ENCODE results near the gene TGFBR2.
"Not testable (repeated sequence)": the region's sequence is repeated elsewhere in the genome, so short reads cannot be mapped to it uniquely, and the experiment has no call there.

The TGFBR2 gene

DNA sequence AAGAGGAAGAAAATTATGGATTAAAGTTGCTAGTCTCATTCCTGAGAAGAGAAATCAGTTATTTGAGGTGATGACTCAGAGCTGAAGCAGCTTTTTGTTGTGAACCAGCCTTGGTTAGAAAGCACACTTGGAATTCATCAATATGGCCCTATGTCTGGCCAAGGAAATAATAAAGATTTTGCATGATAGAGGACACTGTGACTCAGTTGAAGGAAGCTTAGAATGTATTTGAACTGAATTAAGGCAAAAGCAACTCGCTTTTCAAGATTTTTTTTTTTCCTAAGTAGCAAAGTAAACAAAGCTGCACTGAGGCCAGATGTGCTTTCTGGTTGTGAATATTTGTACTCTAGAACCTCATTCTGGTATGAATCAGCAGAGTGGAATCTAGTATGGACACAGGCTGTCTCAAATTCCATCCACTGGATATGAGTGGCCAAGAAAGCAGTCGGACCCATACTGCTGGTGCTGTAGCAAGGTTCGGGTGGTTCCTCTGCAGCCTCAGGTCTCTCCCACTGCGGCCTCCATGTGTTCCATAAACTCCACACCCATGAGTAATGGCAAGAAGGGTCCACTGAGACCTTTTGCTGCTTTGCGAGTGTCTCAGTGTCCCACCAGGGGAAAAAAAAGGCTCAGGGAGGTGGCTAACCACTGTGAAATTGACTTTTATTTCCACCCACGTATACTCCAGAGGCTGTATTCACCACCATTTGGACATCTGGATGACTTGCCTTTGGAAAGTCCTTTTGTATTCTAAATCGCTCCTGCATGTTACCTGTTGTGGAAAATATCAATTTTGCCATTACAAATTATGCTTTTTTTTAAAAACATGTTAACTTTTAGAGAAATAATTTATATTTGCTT, 53.1 kb downstream of the TGFBR2 start:
- DNase-seq = no peak

- DNase-seq = no peak
These were observed 53.7 kb downstream of the TGFBR2 start for GRCh38 chr3:30660136-30660535.

DNA sequence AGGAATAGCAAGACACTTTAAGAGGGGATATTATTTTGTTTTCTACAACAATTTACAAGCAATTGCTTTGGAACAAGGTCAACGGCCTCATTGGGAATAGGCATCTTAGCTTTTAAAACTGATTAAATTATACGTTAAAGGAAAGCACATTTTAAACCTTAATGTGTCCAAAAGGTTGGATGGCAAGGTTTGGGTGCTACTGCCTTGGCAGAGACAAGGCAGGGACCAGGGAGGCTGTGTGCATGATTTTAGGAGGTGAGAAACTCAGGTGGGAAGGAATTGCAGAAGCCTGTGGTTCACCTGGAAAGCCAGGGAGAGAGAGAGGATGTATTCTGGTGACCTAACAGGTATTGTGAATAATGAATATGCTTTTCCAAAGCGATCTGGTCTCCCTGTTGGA, 54.3 kb downstream of the TGFBR2 start:
- DNase-seq = no peak

GRCh38 chr3:30661098-30661873, 54.9 kb downstream of the TGFBR2 start:
- DNase-seq = no peak

- DNase-seq = no peak
These were observed 56.4 kb downstream of the TGFBR2 start for GRCh38 chr3:30662836-30663235.

- DNase-seq = no peak
These were observed 57.3 kb downstream of the TGFBR2 start for GRCh38 chr3:30663533-30664241.

DNA sequence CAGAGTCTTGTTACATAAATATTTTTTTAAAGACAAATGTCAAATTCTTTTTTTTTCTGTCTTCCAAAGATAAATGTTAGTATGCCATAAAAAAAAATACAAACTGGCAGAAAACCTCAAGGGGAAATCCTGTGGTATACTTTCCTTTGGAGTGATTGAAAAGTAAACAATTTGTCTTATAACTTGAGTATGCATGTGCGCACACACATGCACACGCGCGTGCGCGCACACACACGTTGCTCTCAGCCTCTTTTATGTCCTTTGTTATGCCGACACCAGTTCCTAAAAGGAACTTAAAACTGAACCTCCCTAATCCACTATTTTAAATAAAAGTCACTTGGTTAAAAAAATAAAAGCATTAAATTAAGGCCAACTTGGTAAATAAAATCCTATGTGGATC, 58.1 kb downstream of the TGFBR2 start:
- DNase-seq = no peak

DNA sequence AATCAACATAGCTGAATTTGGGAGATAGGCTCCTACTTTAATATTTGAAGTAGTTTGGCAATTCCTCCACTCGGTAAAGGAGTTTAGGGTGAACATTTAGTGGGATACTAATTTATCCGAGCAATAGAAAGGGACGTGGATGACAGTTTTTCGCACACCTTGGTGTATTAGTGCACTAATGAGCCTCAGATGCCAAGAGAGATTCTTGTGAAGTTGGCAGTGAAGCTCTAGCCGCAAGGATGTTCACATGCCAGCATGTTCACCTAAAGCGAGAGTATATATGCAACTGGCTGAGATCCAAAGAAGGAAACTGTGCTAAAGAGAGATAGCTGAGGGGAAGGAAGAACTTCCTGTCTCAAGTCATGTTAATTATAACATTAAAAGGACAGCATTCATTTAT, 58.5 kb downstream of the TGFBR2 start:
- DNase-seq = no peak

DNA sequence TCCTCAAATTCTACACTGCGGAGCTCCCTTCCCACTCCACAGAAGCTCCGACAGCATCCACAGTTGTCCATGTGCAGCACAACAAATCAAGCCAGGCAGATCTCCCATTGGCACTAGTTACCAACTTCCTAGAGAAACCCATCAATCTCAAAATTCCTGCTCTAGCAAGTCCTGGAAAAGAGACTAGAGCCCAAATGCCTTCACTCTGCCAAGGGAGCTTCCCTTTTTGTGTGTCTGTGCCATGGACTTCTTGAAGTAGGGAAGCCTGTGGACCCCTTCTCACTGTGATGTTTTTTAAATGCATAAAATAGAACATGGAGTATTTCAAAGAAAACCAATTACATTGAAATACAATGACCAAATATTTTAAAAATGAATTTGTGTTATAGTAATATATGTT, 59.1 kb downstream of the TGFBR2 start:
- DNase-seq = no peak

GRCh38 chr3:30666572-30667279, 60.3 kb downstream of the TGFBR2 start:
- no peak for DNase-seq

DNA sequence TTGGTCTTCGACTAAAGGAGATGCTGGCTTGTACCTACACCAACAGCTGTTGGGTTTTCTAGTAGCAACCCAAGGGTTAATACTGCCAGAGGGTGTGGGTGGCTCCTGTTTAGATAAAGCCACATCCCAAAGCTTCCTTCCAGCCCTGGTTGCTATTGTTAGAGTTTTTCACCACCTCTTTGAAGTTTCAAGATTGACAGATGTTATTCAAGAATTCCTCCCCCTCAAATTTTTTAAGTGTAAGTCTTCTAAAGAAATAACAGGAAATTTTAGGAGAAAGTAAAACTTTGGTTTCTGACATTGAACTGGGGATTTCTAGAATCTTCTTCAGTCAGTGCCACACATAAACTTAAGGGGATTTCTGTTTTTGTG, 60.9 kb downstream of the TGFBR2 start:
- DNase-seq = no peak

GRCh38 chr3:30668051-30668609, 61.7 kb downstream of the TGFBR2 start:
- no peak for DNase-seq

- DNase-seq = not testable (repeated sequence)
These were observed 63.0 kb downstream of the TGFBR2 start for GRCh38 chr3:30669360-30669934.

GRCh38 chr3:30670292-30670691, 63.9 kb downstream of the TGFBR2 start:
- no peak for DNase-seq

GRCh38 chr3:30671527-30672286, 65.3 kb downstream of the TGFBR2 start:
- no peak for DNase-seq

DNA sequence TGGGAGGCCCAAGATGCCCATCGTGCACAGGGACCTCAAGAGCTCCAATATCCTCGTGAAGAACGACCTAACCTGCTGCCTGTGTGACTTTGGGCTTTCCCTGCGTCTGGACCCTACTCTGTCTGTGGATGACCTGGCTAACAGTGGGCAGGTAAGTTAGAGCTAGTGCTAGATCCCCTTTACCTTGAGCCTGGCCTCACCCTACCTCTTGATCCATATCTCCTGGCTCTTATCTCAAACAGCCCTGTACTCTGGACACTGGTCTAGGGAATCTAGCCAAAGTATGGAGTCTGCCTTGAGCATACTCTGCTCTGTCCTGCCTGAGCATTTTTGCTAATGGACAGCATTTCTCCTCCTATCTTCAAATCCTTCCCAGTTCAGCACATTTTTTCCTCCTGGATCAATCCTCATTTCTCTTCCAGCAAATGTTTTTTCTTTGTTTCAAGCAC, 65.9 kb downstream of the TGFBR2 start:
- DNase-seq = no peak

DNA sequence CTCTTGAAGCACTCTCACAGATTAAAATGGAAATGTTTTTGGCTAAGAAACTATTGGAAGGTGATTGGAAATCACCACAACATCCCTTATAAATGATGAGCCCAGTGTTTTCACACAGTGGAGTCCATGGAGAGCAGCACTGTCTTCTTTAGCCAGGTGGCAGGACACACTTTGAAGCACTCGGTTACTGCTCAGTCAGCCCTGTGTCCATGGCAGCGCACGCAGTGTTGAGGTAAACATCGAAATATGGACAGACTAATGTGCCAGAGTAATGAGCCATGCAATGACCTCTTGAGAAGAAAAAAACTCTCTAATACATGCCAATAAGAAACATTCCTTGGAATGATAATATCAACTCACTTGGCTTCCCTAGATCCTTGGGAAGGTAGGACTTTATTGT, 66.6 kb downstream of the TGFBR2 start:
- no peak for DNase-seq

- DNase-seq = no peak
These were observed 67.3 kb downstream of the TGFBR2 start for GRCh38 chr3:30673425-30674341.

GRCh38 chr3:30675006-30675405, 68.6 kb downstream of the TGFBR2 start:
- DNase-seq = no peak

- DNase-seq = no peak
These were observed 69.4 kb downstream of the TGFBR2 start for GRCh38 chr3:30675774-30676173.

Measured in NCI-H1092 treated with DMSO at 0.1 percent for 48 hours (cell line).